Measurements from ENCODE around the gene TTC38.

Gene TTC38

DNA sequence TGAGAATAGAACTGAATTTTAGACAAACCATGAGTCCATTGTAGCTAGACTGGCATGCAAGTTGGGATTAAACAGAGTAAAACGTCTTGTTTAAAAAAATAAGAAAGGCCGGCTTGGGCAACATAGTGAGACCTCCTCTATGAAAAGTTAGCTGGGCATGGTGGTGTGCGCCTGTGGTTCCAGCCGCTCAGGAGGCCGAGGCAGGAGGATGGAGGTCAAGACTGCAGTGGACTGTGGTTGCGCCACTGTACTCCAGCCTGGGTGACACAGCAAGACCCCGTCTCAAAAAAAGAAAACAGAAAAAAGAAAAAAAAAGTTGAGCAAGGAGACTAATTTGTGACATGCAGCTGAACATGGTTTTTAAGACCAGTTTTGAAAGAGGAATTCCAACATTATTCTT is 41.2 kb upstream of the TTC38 start:
- DNase-seq (ENCODE audit: low read depth, low spot score), result no peak
- in situ Hi-C loops (cut with HindIII; ENCODE audit: low sequenced_read_pairs), result no loop called here
- no peak for TF ChIP-seq CTCF (IDR thresholded peaks at IDR 0.05; ENCODE audit: low read depth, low read length)
- no peak overlapping the region for H3K4me3 ChIP-seq (ENCODE audit: low read depth, low read length)

DNA sequence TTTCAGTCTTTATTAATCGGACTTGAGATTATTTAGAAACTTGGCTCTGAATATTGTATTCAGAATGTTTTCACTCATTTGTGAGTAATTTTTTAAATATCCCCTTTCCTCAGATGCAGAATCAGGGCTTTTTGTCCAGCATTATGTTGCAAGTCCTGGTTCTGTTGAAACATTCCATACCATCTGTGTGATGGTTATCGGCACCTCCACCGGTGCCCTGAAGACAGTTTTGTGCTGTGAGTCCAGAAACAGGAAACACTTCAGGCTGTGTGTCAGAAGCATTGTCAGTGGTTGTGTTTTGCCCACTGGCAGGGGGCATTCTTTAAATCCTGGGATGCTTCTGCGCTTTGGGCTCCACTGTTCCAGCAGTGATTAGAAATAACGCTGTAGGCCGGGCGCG is 38.1 kb upstream of the TTC38 start:
- no peak for DNase-seq (ENCODE audit: low read depth, low spot score)
- in situ Hi-C loops (cut with HindIII; ENCODE audit: low sequenced_read_pairs), result no loop called here
- TF ChIP-seq CTCF (IDR thresholded peaks at IDR 0.05; ENCODE audit: low read depth, low read length), result no peak
- H3K4me3 ChIP-seq (ENCODE audit: low read depth, low read length), result no peak overlapping the region

- no peak overlapping the region for H3K4me3 ChIP-seq (ENCODE audit: low read depth, low read length)
- DNase-seq (ENCODE audit: low read depth, low spot score), result no peak
- TF ChIP-seq CTCF (IDR thresholded peaks at IDR 0.05; ENCODE audit: low read depth, low read length), result no peak
- in situ Hi-C loops (cut with HindIII; ENCODE audit: low sequenced_read_pairs), result no loop called here
Measured at GRCh38 chr22:46230262-46230901, 37.4 kb upstream of the TTC38 start.

- no peak for TF ChIP-seq CTCF (IDR thresholded peaks at IDR 0.05; ENCODE audit: low read depth, low read length)
- in situ Hi-C loops (cut with HindIII; ENCODE audit: low sequenced_read_pairs), result no loop called here
- no peak overlapping the region for H3K4me3 ChIP-seq (ENCODE audit: low read depth, low read length)
- peak; percentile 62 for DNase-seq (ENCODE audit: low read depth, low spot score)
Measured at GRCh38 chr22:46233231-46233630, 34.6 kb upstream of the TTC38 start.

DNA sequence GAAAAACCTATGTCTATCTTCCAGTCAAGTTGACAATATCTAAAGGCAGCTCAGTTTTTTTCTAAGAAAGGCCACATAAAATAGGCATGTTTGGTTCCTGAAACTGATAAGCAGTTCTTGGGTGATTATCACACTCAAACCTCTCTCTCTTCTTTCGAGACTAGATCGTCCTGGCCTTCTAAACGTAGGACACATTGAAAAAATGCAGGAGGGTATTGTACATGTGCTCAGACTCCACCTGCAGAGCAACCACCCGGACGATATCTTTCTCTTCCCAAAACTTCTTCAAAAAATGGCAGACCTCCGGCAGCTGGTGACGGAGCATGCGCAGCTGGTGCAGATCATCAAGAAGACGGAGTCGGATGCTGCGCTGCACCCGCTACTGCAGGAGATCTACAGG is 32.8 kb upstream of the TTC38 start:
- no peak for DNase-seq (ENCODE audit: low read depth, low spot score)
- no peak overlapping the region for H3K4me3 ChIP-seq (ENCODE audit: low read depth, low read length)
- in situ Hi-C loops (cut with HindIII; ENCODE audit: low sequenced_read_pairs), result no loop called here
- no peak for TF ChIP-seq CTCF (IDR thresholded peaks at IDR 0.05; ENCODE audit: low read depth, low read length)

- no peak overlapping the region for H3K4me3 ChIP-seq (ENCODE audit: low read depth, low read length)
- TF ChIP-seq CTCF (IDR thresholded peaks at IDR 0.05; ENCODE audit: low read depth, low read length), result no peak
- DNase-seq (ENCODE audit: low read depth, low spot score), result no peak
- in situ Hi-C loops (cut with HindIII; ENCODE audit: low sequenced_read_pairs), result no loop called here
Measured at GRCh38 chr22:46237453-46238124, 30.2 kb upstream of the TTC38 start.
